Measurements from ENCODE around the gene NUP62. TPM values are rescaled to one million over a fixed set of nuclear protein-coding genes. Genes with fewer than 3 reads are reported as not detected.

The NUP62 gene
- total and polyA plus RNA-seq, 4 donors, result 14.2 to 19.8 (median 18.1) TPM

DNA sequence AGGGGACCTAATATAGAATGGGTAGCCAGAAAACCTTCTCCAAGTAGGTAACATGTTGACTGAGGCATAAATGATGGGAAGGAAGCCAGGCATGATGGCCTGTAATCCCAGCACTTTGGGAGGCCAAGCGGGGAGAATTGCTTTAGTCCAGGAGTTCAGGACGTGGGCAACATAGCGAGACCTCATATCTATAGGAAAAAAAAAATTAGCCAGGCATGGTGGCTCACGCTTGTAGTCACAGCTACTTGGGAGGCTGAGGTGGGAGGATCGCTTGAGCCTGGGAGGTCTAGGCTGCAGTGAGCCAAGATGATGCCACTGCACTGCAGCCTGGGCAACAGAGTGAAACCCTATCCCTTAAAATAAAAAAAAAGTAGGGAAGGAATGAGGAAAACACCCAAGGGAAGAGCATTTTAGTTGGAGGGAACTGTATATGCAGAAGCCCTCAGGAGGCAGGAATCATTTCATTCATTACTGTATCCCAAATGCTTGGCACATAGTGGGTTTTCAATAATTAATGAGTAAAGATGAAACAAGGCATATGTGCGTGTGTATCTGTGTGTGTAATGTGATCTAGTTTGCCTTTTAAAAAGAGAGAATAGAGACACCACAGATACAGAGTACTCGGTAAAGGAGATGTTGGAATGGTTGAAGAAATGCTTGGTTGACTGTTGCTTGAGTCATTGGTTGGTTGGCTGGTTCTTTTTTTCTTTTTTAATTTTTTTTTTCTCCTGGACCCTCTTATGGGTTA lies 2.2 kb upstream of the NUP62 start:
- TF ChIP-seq ATF3 (IDR thresholded peaks at IDR 0.05) (no peak), YY1 (IDR thresholded peaks at IDR 0.05) (no peak), RAD21 (IDR thresholded peaks at IDR 0.05) (no peak), HNF4G (IDR thresholded peaks at IDR 0.05) (no peak), NR2F2 (IDR thresholded peaks at IDR 0.05) (no peak), JUND (IDR thresholded peaks at IDR 0.05) (no peak), HNF4A (conservative IDR thresholded peaks at IDR 0.05) (no peak), RXRA (IDR thresholded peaks at IDR 0.05) (no peak)
- TF ChIP-seq, protein P1, sequence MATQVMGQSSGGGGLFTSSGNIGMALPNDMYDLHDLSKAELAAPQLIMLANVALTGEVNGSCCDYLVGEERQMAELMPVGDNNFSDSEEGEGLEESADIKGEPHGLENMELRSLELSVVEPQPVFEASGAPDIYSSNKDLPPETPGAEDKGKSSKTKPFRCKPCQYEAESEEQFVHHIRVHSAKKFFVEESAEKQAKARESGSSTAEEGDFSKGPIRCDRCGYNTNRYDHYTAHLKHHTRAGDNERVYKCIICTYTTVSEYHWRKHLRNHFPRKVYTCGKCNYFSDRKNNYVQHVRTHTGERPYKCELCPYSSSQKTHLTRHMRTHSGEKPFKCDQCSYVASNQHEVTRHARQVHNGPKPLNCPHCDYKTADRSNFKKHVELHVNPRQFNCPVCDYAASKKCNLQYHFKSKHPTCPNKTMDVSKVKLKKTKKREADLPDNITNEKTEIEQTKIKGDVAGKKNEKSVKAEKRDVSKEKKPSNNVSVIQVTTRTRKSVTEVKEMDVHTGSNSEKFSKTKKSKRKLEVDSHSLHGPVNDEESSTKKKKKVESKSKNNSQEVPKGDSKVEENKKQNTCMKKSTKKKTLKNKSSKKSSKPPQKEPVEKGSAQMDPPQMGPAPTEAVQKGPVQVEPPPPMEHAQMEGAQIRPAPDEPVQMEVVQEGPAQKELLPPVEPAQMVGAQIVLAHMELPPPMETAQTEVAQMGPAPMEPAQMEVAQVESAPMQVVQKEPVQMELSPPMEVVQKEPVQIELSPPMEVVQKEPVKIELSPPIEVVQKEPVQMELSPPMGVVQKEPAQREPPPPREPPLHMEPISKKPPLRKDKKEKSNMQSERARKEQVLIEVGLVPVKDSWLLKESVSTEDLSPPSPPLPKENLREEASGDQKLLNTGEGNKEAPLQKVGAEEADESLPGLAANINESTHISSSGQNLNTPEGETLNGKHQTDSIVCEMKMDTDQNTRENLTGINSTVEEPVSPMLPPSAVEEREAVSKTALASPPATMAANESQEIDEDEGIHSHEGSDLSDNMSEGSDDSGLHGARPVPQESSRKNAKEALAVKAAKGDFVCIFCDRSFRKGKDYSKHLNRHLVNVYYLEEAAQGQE (IDR thresholded peaks at IDR 0.05), result no peak

DNA sequence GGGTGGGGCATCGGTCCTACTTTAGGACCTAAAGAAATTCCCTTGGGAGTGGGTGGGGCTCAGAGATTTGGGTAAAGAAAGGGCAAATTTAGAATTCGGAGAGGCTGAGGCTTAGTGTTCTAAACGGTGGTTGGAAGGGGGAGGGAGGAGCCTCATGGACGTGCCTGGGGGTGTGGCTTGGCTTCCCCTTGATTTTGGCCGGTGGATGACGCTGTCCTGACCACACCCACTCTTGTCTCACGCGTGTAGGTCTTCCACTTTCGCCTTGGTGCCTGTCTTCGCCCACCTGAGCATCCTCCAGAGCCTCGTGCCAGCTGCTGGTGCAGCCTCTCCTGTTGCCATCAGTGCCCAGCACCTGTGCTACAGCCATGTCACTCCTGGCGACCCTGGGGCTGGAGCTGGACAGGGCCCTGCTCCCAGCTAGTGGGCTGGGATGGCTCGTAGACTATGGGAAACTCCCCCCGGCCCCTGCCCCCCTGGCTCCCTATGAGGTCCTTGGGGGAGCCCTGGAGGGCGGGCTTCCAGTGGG lies 1.2 kb upstream of the NUP62 start:
- Histone ChIP-seq H3K4me3 (ENCODE audit: low read depth in 1 of 3, low read length in 3 of 3) (peak overlapping the region; percentile 92 to 97 (median 95)), H3K27ac (ENCODE audit: low read depth in 1 of 2, low read length in 2 of 2) (peak overlapping the region; percentile 93 to 96), H3K9ac (ENCODE audit: low read depth in 1 of 2, low read length in 2 of 2) (no peak overlapping the region), H3K9me3 (ENCODE audit: control insufficient read depth in 4 of 4, low read length in 3 of 4) (no peaks in the 10 kb centered on the region), H3K4me1 (ENCODE audit: control insufficient read depth in 4 of 4, insufficient read depth in 4 of 4, low read length in 3 of 4) (peaks cover 6 to 34% (median 17%) of the 10 kb centered on the region in 4 donors), H3K27me3 (ENCODE audit: control insufficient read depth in 4 of 4, insufficient read depth in 4 of 4, low read length in 3 of 4) (no peaks in the 10 kb centered on the region), H3K36me3 (ENCODE audit: control insufficient read depth in 4 of 4, insufficient read depth in 3 of 4, low read depth in 1 of 4, low read length in 3 of 4) (peaks cover 3 to 17% (median 7%) of the 10 kb centered on the region in 4 donors)
- whole genome bisulfite sequencing, result 33% methylated on average over 15 of the region's 15 CpGs
- TF ChIP-seq TAF1 (conservative IDR thresholded peaks at IDR 0.05) (no peak), SP1 (IDR thresholded peaks at IDR 0.05) (no peak), FOXA1 (IDR thresholded peaks at IDR 0.05) (no peak), ATF3 (IDR thresholded peaks at IDR 0.05) (no peak), EGR1 (IDR thresholded peaks at IDR 0.05; ENCODE audit: low read depth in 2 of 2) (no peak), RAD21 (IDR thresholded peaks at IDR 0.05) (no peak), YY1 (IDR thresholded peaks at IDR 0.05) (no peak), GABPA (IDR thresholded peaks at IDR 0.05 in 1 of 2, conservative IDR thresholded peaks at IDR 0.05 in 1 of 2) (no peak), HNF4G (IDR thresholded peaks at IDR 0.05) (no peak), HNF4A (conservative IDR thresholded peaks at IDR 0.05) (no peak), RXRA (IDR thresholded peaks at IDR 0.05) (no peak), CTCF (IDR thresholded peaks at IDR 0.05; ENCODE audit: low read depth, low read length, missing input control) (no peak), FOXA2 (IDR thresholded peaks at IDR 0.05) (no peak), JUND (IDR thresholded peaks at IDR 0.05) (no peak), NR2F2 (IDR thresholded peaks at IDR 0.05) (no peak)
- TF ChIP-seq, protein P2, sequence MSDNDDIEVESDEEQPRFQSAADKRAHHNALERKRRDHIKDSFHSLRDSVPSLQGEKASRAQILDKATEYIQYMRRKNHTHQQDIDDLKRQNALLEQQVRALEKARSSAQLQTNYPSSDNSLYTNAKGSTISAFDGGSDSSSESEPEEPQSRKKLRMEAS (IDR thresholded peaks at IDR 0.05), result no peak
- TF ChIP-seq, protein P3, sequence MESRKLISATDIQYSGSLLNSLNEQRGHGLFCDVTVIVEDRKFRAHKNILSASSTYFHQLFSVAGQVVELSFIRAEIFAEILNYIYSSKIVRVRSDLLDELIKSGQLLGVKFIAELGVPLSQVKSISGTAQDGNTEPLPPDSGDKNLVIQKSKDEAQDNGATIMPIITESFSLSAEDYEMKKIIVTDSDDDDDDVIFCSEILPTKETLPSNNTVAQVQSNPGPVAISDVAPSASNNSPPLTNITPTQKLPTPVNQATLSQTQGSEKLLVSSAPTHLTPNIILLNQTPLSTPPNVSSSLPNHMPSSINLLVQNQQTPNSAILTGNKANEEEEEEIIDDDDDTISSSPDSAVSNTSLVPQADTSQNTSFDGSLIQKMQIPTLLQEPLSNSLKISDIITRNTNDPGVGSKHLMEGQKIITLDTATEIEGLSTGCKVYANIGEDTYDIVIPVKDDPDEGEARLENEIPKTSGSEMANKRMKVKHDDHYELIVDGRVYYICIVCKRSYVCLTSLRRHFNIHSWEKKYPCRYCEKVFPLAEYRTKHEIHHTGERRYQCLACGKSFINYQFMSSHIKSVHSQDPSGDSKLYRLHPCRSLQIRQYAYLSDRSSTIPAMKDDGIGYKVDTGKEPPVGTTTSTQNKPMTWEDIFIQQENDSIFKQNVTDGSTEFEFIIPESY (IDR thresholded peaks at IDR 0.05), result no peak
- TF ChIP-seq, protein P1 (IDR thresholded peaks at IDR 0.05), result no peak
- no peak for DNase-seq (ENCODE audit: low spot score)

More for the DNA sequence above, 2.2 kb upstream of the NUP62 start:
- Histone ChIP-seq H3K4me1 (ENCODE audit: control insufficient read depth in 4 of 4, insufficient read depth in 4 of 4, low read length in 3 of 4) (peaks cover 6 to 34% (median 17%) of the 10 kb centered on the region in 4 donors), H3K27me3 (ENCODE audit: control insufficient read depth in 4 of 4, insufficient read depth in 4 of 4, low read length in 3 of 4) (no peaks in the 10 kb centered on the region), H3K4me3 (ENCODE audit: low read depth in 1 of 3, low read length in 3 of 3) (peak overlapping the region; percentile 92 to 97 (median 95)), H3K27ac (ENCODE audit: low read depth in 1 of 2, low read length in 2 of 2) (peak overlapping the region in 1 of 2 donors; percentile 32), H3K9ac (ENCODE audit: low read depth in 1 of 2, low read length in 2 of 2) (no peak overlapping the region), H3K36me3 (ENCODE audit: control insufficient read depth in 4 of 4, insufficient read depth in 3 of 4, low read depth in 1 of 4, low read length in 3 of 4) (peaks cover 3 to 17% (median 7%) of the 10 kb centered on the region in 4 donors), H3K9me3 (ENCODE audit: control insufficient read depth in 4 of 4, low read length in 3 of 4) (no peaks in the 10 kb centered on the region)
- no peak for DNase-seq (ENCODE audit: low spot score)
- WGBS, result 84% methylated on average over 7 of the region's 7 CpGs
